DOHH2 (cell line): ENCODE measurements around the gene SLC6A9.

Source experiments
- EZH2phosphoT487 ChIP-seq: fragments of 200-600 bp; sonication (generic); IDR thresholded peaks from 2 replicates; pipeline ENCODE4 v1.6.1; 2017; ENCODE audit warnings: borderline replicate concordance, mild to moderate bottlenecking, antibody characterized with exemption, low read length, moderate library complexity, mixed read lengths
- TF ChIP-seq, protein P1 (sequence below): fragments of 200-600 bp; sonication (generic); IDR thresholded peaks from one replicate; pipeline ENCODE4 v1.5.1; 2014; ENCODE audit warnings: antibody characterized with exemption, mild to moderate bottlenecking, low read depth, low read length; ENCODE audit not compliant: poor library complexity, severe bottlenecking

DNA sequence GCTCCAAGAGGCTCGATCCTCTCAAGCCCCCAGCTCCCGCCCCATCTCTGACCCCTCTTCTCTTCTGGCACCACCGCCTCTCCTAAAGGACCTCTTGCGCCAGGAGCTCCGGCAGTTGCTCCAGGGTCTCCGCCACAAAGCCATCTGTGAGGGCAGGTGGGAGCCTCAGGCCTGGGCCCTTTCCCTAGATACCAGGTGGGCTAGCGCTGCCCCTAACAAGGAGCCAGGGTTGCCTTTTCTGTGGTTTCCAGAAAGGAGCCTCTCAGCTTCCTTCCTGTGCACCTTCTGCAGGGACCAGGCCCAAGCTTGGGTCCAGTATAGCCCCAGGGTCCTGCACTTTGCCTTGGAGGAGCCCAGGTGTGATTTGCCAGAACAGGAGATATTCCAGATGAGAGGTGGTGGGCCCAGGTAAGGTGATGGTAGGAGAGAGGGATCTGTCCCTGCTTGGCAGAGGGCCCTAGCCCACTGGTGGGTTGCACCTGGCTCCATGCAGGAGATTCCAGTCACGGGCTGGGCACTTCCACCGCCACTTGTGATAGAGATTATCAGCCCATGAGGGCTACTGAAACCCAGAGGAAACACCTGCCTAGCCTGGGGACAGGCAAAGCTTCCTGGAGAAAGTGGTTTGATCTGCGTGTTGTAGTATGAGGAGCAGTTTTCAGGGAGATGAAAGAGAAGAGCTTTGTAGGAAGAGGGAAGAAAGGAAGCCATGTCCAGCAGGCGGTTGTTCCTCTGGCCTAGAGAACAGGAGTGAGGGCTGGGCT, 38.8 kb downstream of the SLC6A9 start:
- TF ChIP-seq, protein P1, sequence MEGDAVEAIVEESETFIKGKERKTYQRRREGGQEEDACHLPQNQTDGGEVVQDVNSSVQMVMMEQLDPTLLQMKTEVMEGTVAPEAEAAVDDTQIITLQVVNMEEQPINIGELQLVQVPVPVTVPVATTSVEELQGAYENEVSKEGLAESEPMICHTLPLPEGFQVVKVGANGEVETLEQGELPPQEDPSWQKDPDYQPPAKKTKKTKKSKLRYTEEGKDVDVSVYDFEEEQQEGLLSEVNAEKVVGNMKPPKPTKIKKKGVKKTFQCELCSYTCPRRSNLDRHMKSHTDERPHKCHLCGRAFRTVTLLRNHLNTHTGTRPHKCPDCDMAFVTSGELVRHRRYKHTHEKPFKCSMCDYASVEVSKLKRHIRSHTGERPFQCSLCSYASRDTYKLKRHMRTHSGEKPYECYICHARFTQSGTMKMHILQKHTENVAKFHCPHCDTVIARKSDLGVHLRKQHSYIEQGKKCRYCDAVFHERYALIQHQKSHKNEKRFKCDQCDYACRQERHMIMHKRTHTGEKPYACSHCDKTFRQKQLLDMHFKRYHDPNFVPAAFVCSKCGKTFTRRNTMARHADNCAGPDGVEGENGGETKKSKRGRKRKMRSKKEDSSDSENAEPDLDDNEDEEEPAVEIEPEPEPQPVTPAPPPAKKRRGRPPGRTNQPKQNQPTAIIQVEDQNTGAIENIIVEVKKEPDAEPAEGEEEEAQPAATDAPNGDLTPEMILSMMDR, result no peak
- TF ChIP-seq EZH2phosphoT487, result no peak
